ENCODE results near the gene CHAT.

DNA sequence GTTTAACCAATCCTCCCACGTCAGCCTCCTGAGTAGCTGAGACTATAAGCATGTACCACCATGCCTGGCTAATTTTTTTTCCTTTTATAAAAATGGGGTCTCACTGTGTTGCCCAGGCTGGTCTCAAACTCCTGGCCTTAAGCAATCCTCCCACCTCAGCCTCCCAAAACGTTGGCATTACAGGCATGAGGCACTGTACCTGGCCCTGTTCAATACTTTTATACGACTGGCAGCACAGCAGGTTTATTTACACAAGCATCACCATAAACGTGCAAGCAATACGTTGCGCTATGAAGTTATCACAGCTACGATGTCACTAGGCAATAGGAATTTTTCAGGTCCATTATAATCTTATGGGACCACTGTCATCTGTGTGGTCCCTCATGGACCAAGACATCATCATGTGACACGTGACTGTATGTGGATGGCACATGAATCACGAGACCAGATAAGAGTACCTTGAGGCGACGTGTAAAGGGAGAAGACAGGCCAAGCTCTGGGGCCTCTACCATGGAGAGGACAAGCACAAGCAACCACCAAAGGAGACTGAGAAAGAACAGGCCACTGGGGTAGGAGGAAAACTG lies 38.3 kb upstream of the CHAT start:
- TF ChIP-seq, protein P1, sequence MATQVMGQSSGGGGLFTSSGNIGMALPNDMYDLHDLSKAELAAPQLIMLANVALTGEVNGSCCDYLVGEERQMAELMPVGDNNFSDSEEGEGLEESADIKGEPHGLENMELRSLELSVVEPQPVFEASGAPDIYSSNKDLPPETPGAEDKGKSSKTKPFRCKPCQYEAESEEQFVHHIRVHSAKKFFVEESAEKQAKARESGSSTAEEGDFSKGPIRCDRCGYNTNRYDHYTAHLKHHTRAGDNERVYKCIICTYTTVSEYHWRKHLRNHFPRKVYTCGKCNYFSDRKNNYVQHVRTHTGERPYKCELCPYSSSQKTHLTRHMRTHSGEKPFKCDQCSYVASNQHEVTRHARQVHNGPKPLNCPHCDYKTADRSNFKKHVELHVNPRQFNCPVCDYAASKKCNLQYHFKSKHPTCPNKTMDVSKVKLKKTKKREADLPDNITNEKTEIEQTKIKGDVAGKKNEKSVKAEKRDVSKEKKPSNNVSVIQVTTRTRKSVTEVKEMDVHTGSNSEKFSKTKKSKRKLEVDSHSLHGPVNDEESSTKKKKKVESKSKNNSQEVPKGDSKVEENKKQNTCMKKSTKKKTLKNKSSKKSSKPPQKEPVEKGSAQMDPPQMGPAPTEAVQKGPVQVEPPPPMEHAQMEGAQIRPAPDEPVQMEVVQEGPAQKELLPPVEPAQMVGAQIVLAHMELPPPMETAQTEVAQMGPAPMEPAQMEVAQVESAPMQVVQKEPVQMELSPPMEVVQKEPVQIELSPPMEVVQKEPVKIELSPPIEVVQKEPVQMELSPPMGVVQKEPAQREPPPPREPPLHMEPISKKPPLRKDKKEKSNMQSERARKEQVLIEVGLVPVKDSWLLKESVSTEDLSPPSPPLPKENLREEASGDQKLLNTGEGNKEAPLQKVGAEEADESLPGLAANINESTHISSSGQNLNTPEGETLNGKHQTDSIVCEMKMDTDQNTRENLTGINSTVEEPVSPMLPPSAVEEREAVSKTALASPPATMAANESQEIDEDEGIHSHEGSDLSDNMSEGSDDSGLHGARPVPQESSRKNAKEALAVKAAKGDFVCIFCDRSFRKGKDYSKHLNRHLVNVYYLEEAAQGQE (IDR thresholded peaks at IDR 0.05; ENCODE audit: insufficient read depth in 1 of 2, low read depth in 2 of 2, low read length in 1 of 2) = no peak
- TF ChIP-seq, protein P2, sequence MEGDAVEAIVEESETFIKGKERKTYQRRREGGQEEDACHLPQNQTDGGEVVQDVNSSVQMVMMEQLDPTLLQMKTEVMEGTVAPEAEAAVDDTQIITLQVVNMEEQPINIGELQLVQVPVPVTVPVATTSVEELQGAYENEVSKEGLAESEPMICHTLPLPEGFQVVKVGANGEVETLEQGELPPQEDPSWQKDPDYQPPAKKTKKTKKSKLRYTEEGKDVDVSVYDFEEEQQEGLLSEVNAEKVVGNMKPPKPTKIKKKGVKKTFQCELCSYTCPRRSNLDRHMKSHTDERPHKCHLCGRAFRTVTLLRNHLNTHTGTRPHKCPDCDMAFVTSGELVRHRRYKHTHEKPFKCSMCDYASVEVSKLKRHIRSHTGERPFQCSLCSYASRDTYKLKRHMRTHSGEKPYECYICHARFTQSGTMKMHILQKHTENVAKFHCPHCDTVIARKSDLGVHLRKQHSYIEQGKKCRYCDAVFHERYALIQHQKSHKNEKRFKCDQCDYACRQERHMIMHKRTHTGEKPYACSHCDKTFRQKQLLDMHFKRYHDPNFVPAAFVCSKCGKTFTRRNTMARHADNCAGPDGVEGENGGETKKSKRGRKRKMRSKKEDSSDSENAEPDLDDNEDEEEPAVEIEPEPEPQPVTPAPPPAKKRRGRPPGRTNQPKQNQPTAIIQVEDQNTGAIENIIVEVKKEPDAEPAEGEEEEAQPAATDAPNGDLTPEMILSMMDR (IDR thresholded peaks at IDR 0.05) = no peak
- TF ChIP-seq TCF7L2 (IDR thresholded peaks at IDR 0.05; ENCODE audit: low read depth, low read length) = no peak

Measured in Panc1 (cell line).